RWPE1 (cell line): Measurements from ENCODE around the gene STAT5B.

ENCODE experiments used
- CTCF ChIA-PET: fragments of 350-600 bp; sonication (Branson Sonifier 250); formaldehyde crosslinking; extraction: SDS; loops from one replicate; lab custom pipeline; 2021; lab: Yijun Ruan, JAX
- POLR2A ChIA-PET: fragments of 400-600 bp; formaldehyde crosslinking; extraction: SDS; loops from one replicate; lab custom pipeline; 2020; ENCODE audit warnings: antibody characterized with exemption; ENCODE audit not compliant: low non-redundant PET; lab: Yijun Ruan, JAX
- DNase-seq: peaks from one replicate; pipeline ENCODE4 v3.0.0; 2012; ENCODE audit warnings: low spot score
- H3K27ac ChIP-seq: fragments of 450-650 bp; 2 replicates; pipeline ENCODE4 v1.5.1; 2017
- CTCF ChIP-seq: fragments of 450-650 bp; conservative IDR thresholded peaks from 2 replicates; pipeline ENCODE4 v1.5.1; 2017; ENCODE audit warnings: low read depth, mild to moderate bottlenecking

Gene STAT5B

GRCh38 chr17:42184713-42185620, 91.2 kb downstream of the STAT5B start, which contains the start of gene HCRT:
HCRT (minus strand) TSS chr17:42185452; CDS start chr17:42185365, 87 bp downstream.
- ChIA-PET POLR2A (no interaction called here), CTCF (interaction anchor here (0.6 to 0.7 kb wide), 2 partner anchors 62 to 255 kb away, joined by 3 to 4 read pairs; partner anchors contain the start of genes HSPB9 and ODAD4)
- no peak within 1 kb of the TSS for H3K27ac ChIP-seq
- no peak for DNase-seq
- TF ChIP-seq CTCF: no peak

- no peak overlapping the region for H3K27ac ChIP-seq
- CTCF ChIA-PET: interaction anchor here (0.6 kb wide), 2 partner anchors 61 to 83 kb away, joined by 3 to 4 read pairs; partner anchors contain the start of gene HSPB9
- no peak for DNase-seq
- POLR2A ChIA-PET: no interaction called here
- TF ChIP-seq CTCF: peak; percentile 74
Measured at GRCh38 chr17:42183741-42184711, 92.2 kb downstream of the STAT5B start.

DNA sequence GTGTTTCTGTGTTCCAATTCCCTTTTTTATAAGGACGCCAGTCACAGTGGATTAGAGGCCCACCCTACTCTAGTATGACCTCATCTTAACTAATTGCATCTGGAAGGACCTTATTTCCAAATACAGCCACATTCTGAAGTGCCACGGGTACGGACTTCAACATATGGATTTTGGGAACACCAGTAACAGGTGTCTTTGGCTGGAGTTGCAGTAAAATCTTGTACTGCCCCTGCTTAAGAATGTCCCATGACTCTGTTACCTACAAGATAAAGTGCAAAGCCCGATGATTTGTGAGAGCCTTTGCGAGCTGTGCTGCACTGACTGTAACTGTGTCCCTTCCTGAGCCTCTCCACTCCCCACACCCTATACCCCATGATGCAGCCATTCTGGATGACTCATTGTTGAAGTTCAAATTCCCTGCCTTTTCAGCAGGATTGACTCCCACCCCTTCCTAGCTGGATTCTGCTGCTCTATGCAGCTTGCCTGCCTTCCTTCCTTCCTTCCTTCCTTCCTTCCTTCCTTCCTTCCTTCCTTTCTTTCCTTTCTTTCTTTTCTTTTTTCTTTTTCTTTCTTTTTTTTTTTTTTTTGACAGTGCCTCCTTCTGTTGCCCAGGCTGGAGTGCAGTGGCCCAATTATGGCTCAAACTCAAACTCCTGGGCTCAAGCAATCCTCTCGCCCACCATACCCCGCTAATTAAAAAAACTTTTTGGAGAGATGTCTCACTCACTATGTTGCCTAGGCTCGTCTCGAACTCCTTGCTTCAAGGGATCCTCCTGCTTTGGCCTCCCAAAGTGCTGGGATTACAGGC, 93.1 kb downstream of the STAT5B start:
- POLR2A ChIA-PET: no interaction called here
- CTCF ChIA-PET: interaction anchor here (0.6 kb wide), 1 partner anchor 84 kb away, joined by 3 read pairs; no protein-coding TSS in a partner anchor
- TF ChIP-seq CTCF: no peak
- no peak overlapping the region for H3K27ac ChIP-seq
- DNase-seq: no peak

DNA sequence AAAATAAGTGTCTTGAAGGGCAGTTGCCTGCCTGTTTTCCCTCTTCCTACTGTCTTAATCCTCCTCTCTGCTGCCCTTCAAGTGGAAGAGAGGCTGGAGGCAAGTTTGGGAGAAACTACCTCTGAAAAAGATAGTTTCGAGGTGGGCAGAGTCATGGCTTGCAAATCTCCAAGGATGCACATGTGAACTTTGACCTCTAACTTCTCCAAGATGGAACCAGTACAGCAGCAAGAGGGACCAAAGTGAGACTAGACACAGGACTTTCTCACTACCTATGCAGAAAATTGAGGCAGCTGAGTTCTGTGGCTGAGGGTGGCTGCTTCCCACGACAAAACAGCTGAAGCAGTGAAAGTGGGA, 94.4 kb downstream of the STAT5B start:
- POLR2A ChIA-PET: no interaction called here
- CTCF ChIA-PET: interaction anchor here (0.6 to 0.7 kb wide), 3 partner anchors 14 to 587 kb away, joined by 3 to 4 read pairs (median 4); no protein-coding TSS in a partner anchor

More for the DNA sequence above, 94.4 kb downstream of the STAT5B start:
- DNase-seq: no peak
- no peak overlapping the region for H3K27ac ChIP-seq
- no peak for TF ChIP-seq CTCF
